Brain microvascular endothelial cell (primary cell): ENCODE measurements around the gene APBB2.

Source experiments
- DNase-seq: peaks from one replicate; pipeline ENCODE4 v3.0.0-alpha.2; 2020
- H3K27ac ChIP-seq: fragments of 250-450 bp; sonication (Bioruptor Pico); 2 replicates; pipeline ENCODE4 v1.5.1; 2020; ENCODE audit warnings: mild to moderate bottlenecking, moderate library complexity
- H3K27me3 ChIP-seq: fragments of 250-450 bp; sonication (Bioruptor Pico); replicated peaks from 2 replicates; pipeline ENCODE4 v1.5.1; 2020; ENCODE audit warnings: mild to moderate bottlenecking
- H3K36me3 ChIP-seq: fragments of 250-450 bp; sonication (Bioruptor Pico); replicated peaks from 2 replicates; pipeline ENCODE4 v1.5.1; 2020; ENCODE audit warnings: mild to moderate bottlenecking
- H3K4me3 ChIP-seq: 2 replicates; pipeline ENCODE4 v1.5.1; 2011; ENCODE audit warnings: low read depth, mild to moderate bottlenecking, control low read depth, low read length, moderate library complexity
- in situ Hi-C: cut with HindIII; loops from 2 replicates; pipeline ENCODE4 v1.10.0; 2017; ENCODE audit warnings: low sequenced_read_pairs, low pct_ligation_motif_present
- TF ChIP-seq, protein P1 (sequence below): IDR thresholded peaks from 2 replicates; pipeline ENCODE4 v1.5.1; 2011; ENCODE audit warnings: low read depth, mild to moderate bottlenecking, moderate library complexity, low read length, control low read depth, inconsistent platforms; ENCODE audit errors: missing control alignments

Gene APBB2

GRCh38 chr4:40782876-40783275, 431.5 kb downstream of the APBB2 start:
- Histone ChIP-seq H3K36me3 (no peaks in the 10 kb centered on the region), H3K27ac (no peak overlapping the region), H3K4me3 (no peak overlapping the region), H3K27me3 (no peaks in the 10 kb centered on the region)
- no peak for DNase-seq
- TF ChIP-seq, protein P1, sequence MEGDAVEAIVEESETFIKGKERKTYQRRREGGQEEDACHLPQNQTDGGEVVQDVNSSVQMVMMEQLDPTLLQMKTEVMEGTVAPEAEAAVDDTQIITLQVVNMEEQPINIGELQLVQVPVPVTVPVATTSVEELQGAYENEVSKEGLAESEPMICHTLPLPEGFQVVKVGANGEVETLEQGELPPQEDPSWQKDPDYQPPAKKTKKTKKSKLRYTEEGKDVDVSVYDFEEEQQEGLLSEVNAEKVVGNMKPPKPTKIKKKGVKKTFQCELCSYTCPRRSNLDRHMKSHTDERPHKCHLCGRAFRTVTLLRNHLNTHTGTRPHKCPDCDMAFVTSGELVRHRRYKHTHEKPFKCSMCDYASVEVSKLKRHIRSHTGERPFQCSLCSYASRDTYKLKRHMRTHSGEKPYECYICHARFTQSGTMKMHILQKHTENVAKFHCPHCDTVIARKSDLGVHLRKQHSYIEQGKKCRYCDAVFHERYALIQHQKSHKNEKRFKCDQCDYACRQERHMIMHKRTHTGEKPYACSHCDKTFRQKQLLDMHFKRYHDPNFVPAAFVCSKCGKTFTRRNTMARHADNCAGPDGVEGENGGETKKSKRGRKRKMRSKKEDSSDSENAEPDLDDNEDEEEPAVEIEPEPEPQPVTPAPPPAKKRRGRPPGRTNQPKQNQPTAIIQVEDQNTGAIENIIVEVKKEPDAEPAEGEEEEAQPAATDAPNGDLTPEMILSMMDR: no peak
- in situ Hi-C loops: no loop called here

DNA sequence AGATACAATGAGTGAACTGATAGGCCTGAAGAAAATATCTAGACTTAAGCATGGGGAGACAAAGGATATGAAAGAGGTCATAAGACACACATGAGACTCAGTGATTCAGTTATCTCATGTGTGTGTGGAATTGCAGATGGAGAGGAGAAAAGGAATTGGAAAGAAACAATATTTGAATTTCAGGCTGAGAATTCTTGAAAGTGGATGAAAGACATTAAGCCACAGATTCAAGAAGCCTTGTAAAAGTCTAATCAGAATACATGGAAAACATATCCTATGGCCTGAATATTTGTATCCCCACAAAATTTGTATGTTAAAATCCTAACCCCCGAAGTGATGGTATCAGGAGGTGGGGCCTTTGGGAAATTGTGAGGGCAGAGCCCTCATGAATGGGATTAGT, 436.3 kb downstream of the APBB2 start:
- TF ChIP-seq, protein P1: no peak
- H3K4me3 ChIP-seq: no peak overlapping the region
- no peaks in the 10 kb centered on the region for H3K36me3 ChIP-seq
- in situ Hi-C loops: no loop called here
- H3K27ac ChIP-seq: no peak overlapping the region
- no peak for DNase-seq
- no peaks in the 10 kb centered on the region for H3K27me3 ChIP-seq

GRCh38 chr4:40769266-40769665, 445.1 kb downstream of the APBB2 start:
- in situ Hi-C loops: no loop called here
- TF ChIP-seq, protein P1: no peak
- no peak for DNase-seq
- Histone ChIP-seq H3K27me3 (no peaks in the 10 kb centered on the region), H3K27ac (no peak overlapping the region), H3K4me3 (no peak overlapping the region), H3K36me3 (no peaks in the 10 kb centered on the region)

GRCh38 chr4:40763228-40763716, 451.1 kb downstream of the APBB2 start:
- Histone ChIP-seq H3K27me3 (no peaks in the 10 kb centered on the region), H3K36me3 (no peaks in the 10 kb centered on the region), H3K27ac (no peak overlapping the region), H3K4me3 (no peak overlapping the region)
- in situ Hi-C loops: no loop called here
- DNase-seq: peak; percentile 31
- TF ChIP-seq, protein P1: no peak
